ENCODE measurements around the gene VWA5B1.

VWA5B1 gene

GRCh38 chr1:20342294-20343148 is 51.8 kb downstream of the VWA5B1 start:
- H3K9ac ChIP-seq (ENCODE audit: low read length) = no peak overlapping the region

DNA sequence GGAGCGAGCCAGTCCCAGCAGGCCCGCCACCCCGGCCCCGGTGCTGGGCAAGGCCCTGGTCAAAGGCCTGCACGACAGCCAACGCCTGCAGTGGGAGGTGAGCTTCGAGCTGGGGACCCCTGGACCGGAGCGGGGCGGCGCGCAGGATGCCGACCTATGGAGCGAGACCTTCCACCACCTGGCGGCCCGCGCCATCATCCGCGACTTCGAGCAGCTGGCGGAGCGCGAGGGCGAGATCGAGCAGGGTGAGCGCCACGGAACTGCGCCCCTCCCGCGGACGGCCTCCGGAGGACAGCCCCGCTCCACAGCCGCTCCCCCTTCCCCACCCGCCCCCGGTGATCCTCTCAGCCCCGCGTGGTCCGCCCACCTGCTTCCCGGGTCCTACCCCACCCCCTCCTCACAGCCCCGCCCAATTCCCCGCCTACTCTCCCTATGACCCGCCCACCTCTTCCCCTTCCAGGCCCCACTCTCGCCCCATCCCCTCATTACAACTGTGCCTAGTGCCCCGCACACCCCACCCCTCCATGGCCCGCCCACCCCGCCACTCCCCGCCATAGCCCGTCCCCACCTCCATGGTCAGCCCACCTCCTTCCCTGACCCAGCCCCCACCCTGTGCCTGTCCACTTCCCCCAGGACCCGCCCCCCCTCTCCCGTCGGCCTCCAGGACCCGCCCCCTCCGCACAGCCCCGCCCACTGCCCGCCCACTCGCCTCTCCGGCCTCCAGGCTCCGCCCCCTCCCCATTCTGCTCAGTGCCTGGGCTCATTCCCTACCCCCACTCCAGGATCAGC is 52.7 kb downstream of the VWA5B1 start:
- peak overlapping the region; percentile 62 for H3K4me3 ChIP-seq (ENCODE audit: low read length)

More at GRCh38 chr1:20342294-20343148, 51.8 kb downstream of the VWA5B1 start:
- Histone ChIP-seq H3K36me3 (ENCODE audit: control insufficient read depth, low read depth, low read length) (no peaks in the 10 kb centered on the region), H3K9me3 (ENCODE audit: control insufficient read depth, low read depth, low read length) (no peaks in the 10 kb centered on the region), H3K27me3 (ENCODE audit: control insufficient read depth, insufficient read depth, low read length) (peaks cover 14% of the 10 kb centered on the region), H3K27ac (ENCODE audit: low read length) (no peak overlapping the region), H3K4me1 (ENCODE audit: control insufficient read depth, low read depth, low read length) (peaks cover 7% of the 10 kb centered on the region), H3K4me3 (ENCODE audit: low read length) (peak overlapping the region; percentile 47)

GRCh38 chr1:20343938-20344302 is 53.2 kb downstream of the VWA5B1 start:
- H3K4me1 ChIP-seq (ENCODE audit: control insufficient read depth, low read depth, low read length) = peaks cover 7% of the 10 kb centered on the region
- H3K36me3 ChIP-seq (ENCODE audit: control insufficient read depth, low read depth, low read length) = no peaks in the 10 kb centered on the region
- H3K27ac ChIP-seq (ENCODE audit: low read length) = no peak overlapping the region
- H3K9me3 ChIP-seq (ENCODE audit: control insufficient read depth, low read depth, low read length) = no peaks in the 10 kb centered on the region
- H3K27me3 ChIP-seq (ENCODE audit: control insufficient read depth, insufficient read depth, low read length) = peaks cover 14% of the 10 kb centered on the region
- peak overlapping the region; percentile 47 for H3K9ac ChIP-seq (ENCODE audit: low read length)
- peak overlapping the region; percentile 62 for H3K4me3 ChIP-seq (ENCODE audit: low read length)

More for the DNA sequence above, 52.7 kb downstream of the VWA5B1 start:
- H3K9me3 ChIP-seq (ENCODE audit: control insufficient read depth, low read depth, low read length) = no peaks in the 10 kb centered on the region
- H3K9ac ChIP-seq (ENCODE audit: low read length) = peak overlapping the region; percentile 47
- peaks cover 14% of the 10 kb centered on the region for H3K27me3 ChIP-seq (ENCODE audit: control insufficient read depth, insufficient read depth, low read length)
- H3K27ac ChIP-seq (ENCODE audit: low read length) = no peak overlapping the region
- peaks cover 7% of the 10 kb centered on the region for H3K4me1 ChIP-seq (ENCODE audit: control insufficient read depth, low read depth, low read length)
- H3K36me3 ChIP-seq (ENCODE audit: control insufficient read depth, low read depth, low read length) = no peaks in the 10 kb centered on the region

- H3K9ac ChIP-seq (ENCODE audit: low read length) = no peak overlapping the region
- peaks cover 14% of the 10 kb centered on the region for H3K27me3 ChIP-seq (ENCODE audit: control insufficient read depth, insufficient read depth, low read length)
- no peak overlapping the region for H3K4me3 ChIP-seq (ENCODE audit: low read length)
- H3K36me3 ChIP-seq (ENCODE audit: control insufficient read depth, low read depth, low read length) = no peaks in the 10 kb centered on the region
- peaks cover 7% of the 10 kb centered on the region for H3K4me1 ChIP-seq (ENCODE audit: control insufficient read depth, low read depth, low read length)
- H3K27ac ChIP-seq (ENCODE audit: low read length) = no peak overlapping the region
- H3K9me3 ChIP-seq (ENCODE audit: control insufficient read depth, low read depth, low read length) = no peaks in the 10 kb centered on the region
These were observed 54.1 kb downstream of the VWA5B1 start for GRCh38 chr1:20344738-20345137.

DNA sequence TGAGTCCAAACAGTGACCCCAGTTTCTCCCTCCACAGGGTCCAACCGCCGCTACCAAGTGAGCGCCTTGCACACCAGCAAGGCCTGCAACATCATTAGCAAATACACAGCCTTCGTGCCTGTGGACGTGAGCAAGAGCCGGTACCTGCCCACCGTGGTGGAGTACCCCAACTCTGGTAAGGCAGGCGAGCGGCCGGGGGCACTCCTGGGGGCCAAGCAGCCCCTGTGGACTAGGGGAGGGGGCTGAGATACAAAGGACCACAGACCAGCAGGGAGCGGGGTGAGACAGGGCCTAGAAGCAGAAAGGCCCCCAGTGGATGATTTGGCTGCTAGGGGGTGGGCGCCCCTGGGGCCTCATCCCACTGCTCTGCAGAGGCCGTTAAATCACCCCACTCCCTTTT is 54.7 kb downstream of the VWA5B1 start:
- Histone ChIP-seq H3K36me3 (ENCODE audit: control insufficient read depth, low read depth, low read length) (no peaks in the 10 kb centered on the region), H3K27me3 (ENCODE audit: control insufficient read depth, insufficient read depth, low read length) (peaks cover 14% of the 10 kb centered on the region), H3K9me3 (ENCODE audit: control insufficient read depth, low read depth, low read length) (no peaks in the 10 kb centered on the region)

GRCh38 chr1:20346433-20346832 is 55.8 kb downstream of the VWA5B1 start:
- no peak overlapping the region for H3K4me3 ChIP-seq (ENCODE audit: low read length)
- no peaks in the 10 kb centered on the region for H3K36me3 ChIP-seq (ENCODE audit: control insufficient read depth, low read depth, low read length)
- peaks cover 7% of the 10 kb centered on the region for H3K4me1 ChIP-seq (ENCODE audit: control insufficient read depth, low read depth, low read length)
- H3K9ac ChIP-seq (ENCODE audit: low read length) = no peak overlapping the region
- no peak overlapping the region for H3K27ac ChIP-seq (ENCODE audit: low read length)
- no peaks in the 10 kb centered on the region for H3K9me3 ChIP-seq (ENCODE audit: control insufficient read depth, low read depth, low read length)
- H3K27me3 ChIP-seq (ENCODE audit: control insufficient read depth, insufficient read depth, low read length) = peaks cover 14% of the 10 kb centered on the region

More for the DNA sequence above, 54.7 kb downstream of the VWA5B1 start:
- no peak overlapping the region for H3K27ac ChIP-seq (ENCODE audit: low read length)
- peaks cover 7% of the 10 kb centered on the region for H3K4me1 ChIP-seq (ENCODE audit: control insufficient read depth, low read depth, low read length)
- no peak overlapping the region for H3K4me3 ChIP-seq (ENCODE audit: low read length)
- no peak overlapping the region for H3K9ac ChIP-seq (ENCODE audit: low read length)

- Histone ChIP-seq H3K4me3 (ENCODE audit: low read length) (no peak overlapping the region), H3K27ac (ENCODE audit: low read length) (no peak overlapping the region), H3K4me1 (ENCODE audit: control insufficient read depth, low read depth, low read length) (peaks cover 7% of the 10 kb centered on the region), H3K27me3 (ENCODE audit: control insufficient read depth, insufficient read depth, low read length) (peaks cover 4% of the 10 kb centered on the region), H3K36me3 (ENCODE audit: control insufficient read depth, low read depth, low read length) (no peaks in the 10 kb centered on the region), H3K9ac (ENCODE audit: low read length) (no peak overlapping the region), H3K9me3 (ENCODE audit: control insufficient read depth, low read depth, low read length) (no peaks in the 10 kb centered on the region)
These were observed 57.0 kb downstream of the VWA5B1 start for GRCh38 chr1:20347699-20348098.

- no peak overlapping the region for H3K9ac ChIP-seq (ENCODE audit: low read length)
- no peaks in the 10 kb centered on the region for H3K27me3 ChIP-seq (ENCODE audit: control insufficient read depth, insufficient read depth, low read length)
- H3K27ac ChIP-seq (ENCODE audit: low read length) = no peak overlapping the region
- peaks cover 7% of the 10 kb centered on the region for H3K4me1 ChIP-seq (ENCODE audit: control insufficient read depth, low read depth, low read length)
- no peak overlapping the region for H3K4me3 ChIP-seq (ENCODE audit: low read length)
- H3K36me3 ChIP-seq (ENCODE audit: control insufficient read depth, low read depth, low read length) = no peaks in the 10 kb centered on the region
- H3K9me3 ChIP-seq (ENCODE audit: control insufficient read depth, low read depth, low read length) = no peaks in the 10 kb centered on the region
These were observed 57.7 kb downstream of the VWA5B1 start for GRCh38 chr1:20348326-20348915.

DNA sequence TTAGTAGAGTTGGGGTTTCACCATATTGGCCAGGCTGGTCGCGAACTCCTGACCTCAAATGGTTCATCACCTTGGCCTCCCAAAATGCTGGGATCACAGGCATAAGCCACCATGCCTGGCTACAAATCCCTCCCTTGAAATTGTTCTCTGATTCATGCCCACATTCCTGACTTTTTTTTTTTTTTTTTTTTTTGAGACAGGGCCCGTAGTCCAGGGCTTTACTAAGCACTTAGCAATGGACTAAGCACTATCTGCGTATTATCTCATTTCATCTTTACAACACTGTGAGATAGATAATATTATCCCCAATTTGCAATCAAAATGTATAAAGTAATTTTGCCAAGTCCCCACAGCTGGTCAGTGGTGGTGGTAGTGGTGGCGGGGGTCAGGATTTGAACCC is 58.9 kb downstream of the VWA5B1 start:
- no peaks in the 10 kb centered on the region for H3K27me3 ChIP-seq (ENCODE audit: control insufficient read depth, insufficient read depth, low read length)
- no peak overlapping the region for H3K4me3 ChIP-seq (ENCODE audit: low read length)
- H3K36me3 ChIP-seq (ENCODE audit: control insufficient read depth, low read depth, low read length) = no peaks in the 10 kb centered on the region
- no peak overlapping the region for H3K9ac ChIP-seq (ENCODE audit: low read length)
- no peak overlapping the region for H3K27ac ChIP-seq (ENCODE audit: low read length)
- H3K9me3 ChIP-seq (ENCODE audit: control insufficient read depth, low read depth, low read length) = no peaks in the 10 kb centered on the region
- no peaks in the 10 kb centered on the region for H3K4me1 ChIP-seq (ENCODE audit: control insufficient read depth, low read depth, low read length)

GRCh38 chr1:20349971-20350370 is 59.3 kb downstream of the VWA5B1 start:
- H3K9ac ChIP-seq (ENCODE audit: low read length) = no peak overlapping the region
- H3K4me3 ChIP-seq (ENCODE audit: low read length) = no peak overlapping the region
- no peaks in the 10 kb centered on the region for H3K4me1 ChIP-seq (ENCODE audit: control insufficient read depth, low read depth, low read length)

DNA sequence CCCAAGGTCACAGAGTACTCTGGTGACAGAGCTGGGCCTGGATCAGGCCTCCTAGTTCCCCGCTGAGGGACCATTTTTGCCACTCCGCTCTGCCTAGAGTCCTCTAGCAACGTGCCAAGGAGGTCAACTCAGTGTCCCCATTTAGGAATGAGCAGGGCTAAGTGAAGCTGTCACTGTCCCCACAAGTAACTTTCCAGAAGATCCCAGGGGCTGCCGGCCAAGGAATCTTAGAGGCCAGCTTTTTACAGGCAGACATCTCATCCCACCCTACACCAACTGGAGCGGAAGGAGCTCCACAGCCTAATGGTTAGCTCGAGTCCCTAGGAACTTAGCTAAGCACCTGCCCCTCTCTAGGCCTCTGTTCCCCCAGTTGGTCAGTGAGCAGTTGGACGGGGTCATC is 59.7 kb downstream of the VWA5B1 start:
- Histone ChIP-seq H3K27ac (ENCODE audit: low read length) (no peak overlapping the region), H3K36me3 (ENCODE audit: control insufficient read depth, low read depth, low read length) (no peaks in the 10 kb centered on the region), H3K9me3 (ENCODE audit: control insufficient read depth, low read depth, low read length) (no peaks in the 10 kb centered on the region), H3K27me3 (ENCODE audit: control insufficient read depth, insufficient read depth, low read length) (no peaks in the 10 kb centered on the region), H3K9ac (ENCODE audit: low read length) (no peak overlapping the region), H3K4me3 (ENCODE audit: low read length) (no peak overlapping the region), H3K4me1 (ENCODE audit: control insufficient read depth, low read depth, low read length) (no peaks in the 10 kb centered on the region)

More at GRCh38 chr1:20349971-20350370, 59.3 kb downstream of the VWA5B1 start:
- no peak overlapping the region for H3K27ac ChIP-seq (ENCODE audit: low read length)
- no peaks in the 10 kb centered on the region for H3K36me3 ChIP-seq (ENCODE audit: control insufficient read depth, low read depth, low read length)
- no peaks in the 10 kb centered on the region for H3K27me3 ChIP-seq (ENCODE audit: control insufficient read depth, insufficient read depth, low read length)
- no peaks in the 10 kb centered on the region for H3K9me3 ChIP-seq (ENCODE audit: control insufficient read depth, low read depth, low read length)

All from iPS-18a (cell line).